GM12878 (cell line): ENCODE results near the gene IFT27. TPM values are rescaled to one million over a fixed set of nuclear protein-coding genes. Genes with fewer than 3 reads are reported as not detected.

Experiments
- ATAC-seq: fragments of 200-7000 bp; cut with Tn5 transposase; 3 replicates; pipeline ENCODE4 v1.9.1; 2020; ENCODE audit warnings: mild to moderate bottlenecking, moderate library complexity
- BruUV-seq: library from RNA; stranded (reverse); fragments of 400-500 nt; replicated peaks from 2 replicates; lab custom pipeline; 2021; lab: Mats Ljungman, UMichigan
- CTCF ChIA-PET: fragments of 300-600 bp; sonication (Branson Sonifier 250); formaldehyde crosslinking; extraction: SDS; loops from one replicate; lab custom pipeline; 2021; ENCODE audit warnings: inconsistent platforms; lab: Yijun Ruan, JAX
- POLR2A ChIA-PET: fragments of 350-600 bp; formaldehyde crosslinking; extraction: SDS; loops from one replicate; lab custom pipeline; 2021; ENCODE audit warnings: inconsistent platforms; lab: Charles Lee
- RAD21 ChIA-PET: fragments of 300-600 bp; sonication (Branson Sonifier 250); formaldehyde crosslinking; loops from one replicate; lab custom pipeline; 2023; ENCODE audit warnings: antibody characterized with exemption; ENCODE audit not compliant: unreplicated experiment; lab: Charles Lee
- SMC1A ChIA-PET: fragments of 300-600 bp; sonication (Branson Sonifier 250); formaldehyde crosslinking; loops from one replicate; lab custom pipeline; 2023; ENCODE audit not compliant: unreplicated experiment, uncharacterized antibody; lab: Charles Lee
- DNase-seq: peaks from one replicate; pipeline ENCODE4 v3.0.0-alpha.2; 2011; ENCODE audit warnings: low read depth, low spot score
- FAIRE-seq: peaks from 3 replicates; lab custom pipeline; 2011; peaks lifted over from hg19 to GRCh38; lab: Jason Lieb, UNC
- H2AFZ ChIP-seq: 2 replicates; pipeline ENCODE4 v1.6.0; 2011; ENCODE audit warnings: low read depth, low read length, control low read depth; ENCODE audit not compliant: control insufficient read depth
- H3K27ac ChIP-seq: 2 replicates; pipeline ENCODE4 v1.5.1; 2011; ENCODE audit warnings: control low read depth; ENCODE audit not compliant: control insufficient read depth, insufficient read depth
- H3K27me3 ChIP-seq, 2 experiments: replicated peaks in 1 of 2; 2 replicates each; pipeline versions ENCODE4 v1.6.0 to v1.6.1; 2011; ENCODE audit warnings: low read length in 1 of 2; ENCODE audit not compliant: control insufficient read depth in 2 of 2, insufficient read depth in 2 of 2
- H3K36me3 ChIP-seq, 2 experiments: 2 replicates each; pipeline ENCODE4 v1.5.1; 2011; ENCODE audit warnings: low read length in 1 of 2; ENCODE audit not compliant: control insufficient read depth in 2 of 2, insufficient read depth in 2 of 2
- H3K4me1 ChIP-seq: 2 replicates; pipeline ENCODE4 v1.6.1; 2011; ENCODE audit warnings: mild to moderate bottlenecking, low read length, moderate library complexity, mixed read lengths; ENCODE audit not compliant: control insufficient read depth, insufficient read depth
- H3K4me2 ChIP-seq: 2 replicates; pipeline ENCODE4 v1.6.0; 2011; ENCODE audit warnings: control low read depth; ENCODE audit not compliant: control insufficient read depth, insufficient read depth
- H3K4me3 ChIP-seq: fragments of 200-600 bp; sonication (generic); 2 replicates; pipeline ENCODE4 v1.5.1; 2016
- H3K79me2 ChIP-seq: 2 replicates; pipeline ENCODE4 v1.6.0; 2011; ENCODE audit warnings: low read length; ENCODE audit not compliant: control insufficient read depth, insufficient read depth
- H3K9ac ChIP-seq: 2 replicates; pipeline ENCODE4 v1.8.0; 2011; ENCODE audit warnings: low read length, control low read depth, mixed read lengths; ENCODE audit not compliant: control insufficient read depth, insufficient read depth
- H3K9me3 ChIP-seq: replicated peaks from 3 replicates; pipeline ENCODE4 v1.5.1; 2011; ENCODE audit warnings: mild to moderate bottlenecking, low read length; ENCODE audit not compliant: control insufficient read depth, insufficient read depth
- H4K20me1 ChIP-seq: 2 replicates; pipeline ENCODE4 v1.6.0; 2011; ENCODE audit not compliant: control insufficient read depth, insufficient read depth
- EP300 ChIP-seq, 2 experiments: fragments of 150-350 bp in 1 of 2; IDR thresholded peaks; 2 replicates each; pipeline ENCODE4 v1.6.1; 2011 to 2012; ENCODE audit warnings: low read depth in 2 of 2, low read length in 2 of 2, borderline replicate concordance in 1 of 2, improper control_type of control experiment in 1 of 2, inconsistent platforms in 1 of 2; ENCODE audit not compliant: control insufficient read depth in 1 of 2
- NFYB ChIP-seq: IDR thresholded peaks from 2 replicates; pipeline ENCODE4 v1.6.1; 2011; ENCODE audit warnings: low read depth, mild to moderate bottlenecking, low read length, improper control_type of control experiment, moderate library complexity; ENCODE audit not compliant: insufficient read depth
- RUNX3 ChIP-seq: IDR thresholded peaks from 2 replicates; pipeline ENCODE4 v1.6.1; 2012; ENCODE audit warnings: low read length, inconsistent platforms
- SIX5 ChIP-seq: IDR thresholded peaks from 2 replicates; pipeline ENCODE4 v1.6.1; 2011; ENCODE audit warnings: mild to moderate bottlenecking, low read depth, low read length, moderate library complexity; ENCODE audit not compliant: severe bottlenecking
- SPI1 ChIP-seq: IDR thresholded peaks from 2 replicates; pipeline ENCODE4 v1.6.1; 2011; ENCODE audit warnings: low read depth, mild to moderate bottlenecking, low read length, moderate library complexity, borderline replicate concordance; ENCODE audit not compliant: insufficient read depth
- TCF12 ChIP-seq: IDR thresholded peaks from 2 replicates; pipeline ENCODE4 v1.6.1; 2011; ENCODE audit warnings: low read depth, mild to moderate bottlenecking, low read length
- TCF3 ChIP-seq: IDR thresholded peaks from 2 replicates; pipeline ENCODE4 v1.6.1; 2012; ENCODE audit warnings: low read depth, mild to moderate bottlenecking, low read length, borderline replicate concordance; ENCODE audit not compliant: insufficient read depth
- WGBS: methylation state at CpG from one replicate; pipeline ENCODE4 v1.1.6; 2016; ENCODE audit warnings: low lambda C conversion rate; ENCODE audit not compliant: insufficient replicate concordance, insufficient coverage; ENCODE audit errors: missing lambda C conversion rate; 5-methylcytosine and 5-hydroxymethylcytosine counted together
- in situ Hi-C: fragments of 300-500 bp; cut with MboI; formaldehyde crosslinking; loops from 9 replicates; pipeline ENCODE4 v1.14.3; 2018; ENCODE audit warnings: mixed read lengths
- intact Hi-C: fragments of 100-400 bp; cut with micrococcal nuclease; formaldehyde crosslinking; loops from one replicate; pipeline ENCODE4 v1.14.2; 2022; ENCODE audit not compliant: unreplicated experiment
- polyA plus RNA-seq, 11 experiments: library from polyadenylated mRNA; depleted of rRNA in 4 of 11; unstranded in 6 of 11; stranded (reverse) in 5 of 11; fragments of >200 nt; fragmentation: Nextera tagmentation in 4 of 11; fragmentation: Illumina TruSeq in 1 of 11; extraction: Ambion mirVana in 4 of 11; extraction: Trizol in 1 of 11; gene quantifications; 1 replicate in 1 of 11; 2 replicates in 10 of 11; pipeline versions ENCODE4 v1.2.1 to v1.2.3, GENCODE V29; 2011 to 2016; ENCODE audit warnings: inconsistent platforms in 2 of 11, missing spikeins in 2 of 11, low read depth in 1 of 11
- total RNA-seq, 4 experiments: library from RNA; depleted of rRNA in 3 of 4; stranded (reverse); fragments of >200 nt in 3 of 4; fragmentation: Illumina TruSeq in 1 of 4; extraction: Trizol in 1 of 4; gene quantifications; 2 replicates each; pipeline versions ENCODE4 v1.2.1 to v1.2.3, GENCODE V29; 2013 to 2021
- TF ChIP-seq, protein P1 (sequence below): IDR thresholded peaks from 2 replicates; pipeline ENCODE4 v1.6.1; 2012; ENCODE audit warnings: low read depth, low read length, improper control_type of control experiment

IFT27 gene
- total and polyA plus RNA-seq, 10 of the 15 experiments (the other 5 are each of a cell fraction or from before 2014, with no cell fraction given): 2.7 to 32.5 (median 10.2) TPM

DNA sequence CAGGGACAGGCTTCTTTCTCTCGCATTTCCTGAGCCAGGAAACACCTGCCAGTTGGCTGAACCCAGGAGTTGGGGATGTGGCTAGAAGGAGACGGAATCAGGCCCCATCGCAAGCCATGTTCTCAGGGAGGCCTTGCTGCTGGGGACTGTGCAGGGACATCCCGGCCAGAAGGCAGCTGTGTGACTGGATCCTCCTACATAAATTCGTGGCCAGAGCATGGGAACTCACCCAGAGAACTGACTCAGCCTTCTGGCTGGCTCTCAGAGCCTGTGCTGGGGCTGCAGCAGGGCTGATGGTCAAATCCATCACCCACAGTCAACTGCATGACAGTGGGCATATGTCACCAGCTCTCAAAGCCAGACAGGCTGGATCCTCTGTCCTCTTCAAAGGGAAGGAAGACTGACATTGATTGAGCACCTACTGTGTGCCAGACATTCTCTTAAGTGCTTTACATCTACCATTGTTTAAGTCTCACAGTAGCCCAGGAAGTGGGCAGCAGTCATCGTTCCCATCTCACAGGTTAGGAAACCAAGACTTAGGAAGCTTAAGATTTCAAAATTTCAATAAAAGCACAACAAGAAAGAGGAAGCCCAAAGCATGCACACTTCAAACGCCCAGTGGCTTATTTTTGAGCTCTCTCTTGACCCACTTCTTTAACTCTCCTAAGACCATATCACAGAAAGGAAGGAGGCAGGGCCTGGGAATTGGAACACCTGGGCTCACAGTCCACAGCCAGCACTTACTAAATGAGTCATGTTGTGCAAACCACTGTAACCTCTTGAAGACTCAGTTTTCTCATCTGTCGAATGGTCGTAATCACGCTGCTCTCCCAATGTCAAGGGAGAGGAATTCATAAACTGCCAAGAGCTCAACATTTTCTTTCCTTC, 41.5 kb downstream of the IFT27 start:
- FAIRE-seq (peak; percentile 38), ATAC-seq (no peak), DNase-seq (no peak)
- Histone ChIP-seq H3K4me2 (no peak overlapping the region), H3K27me3 (no peaks in the 10 kb centered on the region; a peak in 1 of 4 replicates), H3K4me3 (no peak overlapping the region), H2AFZ (no peak overlapping the region), H4K20me1 (no peaks in the 10 kb centered on the region), H3K9me3 (no peaks in the 10 kb centered on the region; the same call in 2 of the 3 replicates), H3K9ac (no peak overlapping the region), H3K27ac (no peak overlapping the region), H3K79me2 (no peaks in the 10 kb centered on the region), H3K4me1 (no peaks in the 10 kb centered on the region), H3K36me3 (no peaks in the 10 kb centered on the region)
- no TSS peak for BruUV-seq
- in situ Hi-C loops: no loop called here
- WGBS: 2% methylated on average over 10 of the region's 10 CpGs
- SMC1A ChIA-PET: no interaction called here
- TF ChIP-seq NFYB (no peak), SPI1 (0 out of 2 replicates have a peak, but pooled peaks have one; percentile 20), TCF3 (peak; percentile 75; the same call in 1 of the 2 replicates), EP300 (IDR thresholded peaks at IDR 0.05; ENCODE audit: borderline replicate concordance in 1 of 2, control insufficient read depth in 1 of 2, low read depth in 2 of 2, low read length in 2 of 2) (no peak), RUNX3 (peak; percentile 50; the same call in 1 of the 2 replicates), SIX5 (no peak), TCF12 (0 out of 2 replicates have a peak, but pooled peaks have one; percentile 14)
- TF ChIP-seq, protein P1, sequence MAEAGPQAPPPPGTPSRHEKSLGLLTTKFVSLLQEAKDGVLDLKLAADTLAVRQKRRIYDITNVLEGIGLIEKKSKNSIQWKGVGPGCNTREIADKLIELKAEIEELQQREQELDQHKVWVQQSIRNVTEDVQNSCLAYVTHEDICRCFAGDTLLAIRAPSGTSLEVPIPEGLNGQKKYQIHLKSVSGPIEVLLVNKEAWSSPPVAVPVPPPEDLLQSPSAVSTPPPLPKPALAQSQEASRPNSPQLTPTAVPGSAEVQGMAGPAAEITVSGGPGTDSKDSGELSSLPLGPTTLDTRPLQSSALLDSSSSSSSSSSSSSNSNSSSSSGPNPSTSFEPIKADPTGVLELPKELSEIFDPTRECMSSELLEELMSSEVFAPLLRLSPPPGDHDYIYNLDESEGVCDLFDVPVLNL: no peak
- RAD21 ChIA-PET: interaction anchor here (0.7 kb wide), 1 partner anchor 292 kb away, joined by 3 read pairs; no protein-coding TSS in a partner anchor
- intact Hi-C loops: no loop called here
- CTCF ChIA-PET: no interaction called here
- POLR2A ChIA-PET: interaction anchor here (0.6 kb wide), 1 partner anchor 17 kb away, joined by 3 read pairs; no protein-coding TSS in a partner anchor
